Liver (tissue), 2 donors: ENCODE results near the gene GAB2.

Experiments used
- CTCF ChIP-seq: fragments of 150-350 bp; IDR thresholded peaks from 2 replicates; pipeline ENCODE4 v1.5.1; 2017; ENCODE audit warnings: improper control_type of control experiment, low read depth, low read length; ENCODE audit not compliant: missing input control
- ZBTB33 ChIP-seq: IDR thresholded peaks from 2 replicates; pipeline ENCODE4 v1.6.1; 2016; ENCODE audit warnings: antibody characterized with exemption
- donor health status: healthy.

GRCh38 chr11:78425399-78426070 is 7.9 kb upstream of the GAB2 start:
- TF ChIP-seq CTCF (no peak), ZBTB33 (no peak)
